Neural cell (in vitro differentiated cells): ENCODE results near the gene INO80C.

Experiments
- EP300 ChIP-seq: fragments of 450-650 bp; conservative IDR thresholded peaks from 2 replicates; pipeline ENCODE4 v1.6.1; 2014; ENCODE audit warnings: antibody characterized with exemption, mild to moderate bottlenecking, moderate library complexity; ENCODE audit not compliant: poor library complexity, severe bottlenecking
- EZH2 ChIP-seq: fragments of 200-600, 300-800 bp; shearing (Covaris generic), sonication (generic); IDR thresholded peaks from 2 replicates; pipeline ENCODE4 v1.6.1; 2014; ENCODE audit warnings: antibody characterized with exemption, low read length, borderline replicate concordance, mild to moderate bottlenecking; ENCODE audit not compliant: insufficient read depth, poor library complexity, severe bottlenecking
- TF ChIP-seq, protein P1 (sequence below): fragments of 450-650 bp; IDR thresholded peaks from 2 replicates; pipeline ENCODE4 v1.5.1; 2014; ENCODE audit warnings: antibody characterized with exemption, mild to moderate bottlenecking, moderate library complexity; ENCODE audit not compliant: poor library complexity, severe bottlenecking
- TF ChIP-seq, protein P2 (sequence below): IDR thresholded peaks from 2 replicates; pipeline ENCODE4 v1.6.1; 2012; ENCODE audit warnings: borderline replicate concordance

DNA sequence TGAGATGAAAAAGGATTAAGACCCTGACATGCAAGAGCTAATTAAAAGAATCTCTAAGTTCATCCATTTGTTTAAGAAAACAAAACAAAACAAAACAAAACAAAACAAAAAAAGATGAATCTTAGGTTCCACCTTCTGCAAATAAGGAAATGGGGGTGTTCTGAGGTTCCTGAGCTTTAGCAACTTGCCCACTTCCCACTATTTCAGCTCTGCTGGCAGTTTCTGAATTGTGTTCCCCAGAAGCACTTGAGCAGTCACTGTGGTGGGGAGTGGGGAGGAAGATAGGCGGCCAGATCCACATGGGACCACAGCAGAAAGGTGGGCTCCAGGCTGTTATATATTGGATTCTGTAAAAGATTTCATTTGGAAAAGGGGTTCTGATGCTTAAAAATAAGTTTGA lies 20.3 kb downstream of the INO80C start:
- TF ChIP-seq, protein P1, sequence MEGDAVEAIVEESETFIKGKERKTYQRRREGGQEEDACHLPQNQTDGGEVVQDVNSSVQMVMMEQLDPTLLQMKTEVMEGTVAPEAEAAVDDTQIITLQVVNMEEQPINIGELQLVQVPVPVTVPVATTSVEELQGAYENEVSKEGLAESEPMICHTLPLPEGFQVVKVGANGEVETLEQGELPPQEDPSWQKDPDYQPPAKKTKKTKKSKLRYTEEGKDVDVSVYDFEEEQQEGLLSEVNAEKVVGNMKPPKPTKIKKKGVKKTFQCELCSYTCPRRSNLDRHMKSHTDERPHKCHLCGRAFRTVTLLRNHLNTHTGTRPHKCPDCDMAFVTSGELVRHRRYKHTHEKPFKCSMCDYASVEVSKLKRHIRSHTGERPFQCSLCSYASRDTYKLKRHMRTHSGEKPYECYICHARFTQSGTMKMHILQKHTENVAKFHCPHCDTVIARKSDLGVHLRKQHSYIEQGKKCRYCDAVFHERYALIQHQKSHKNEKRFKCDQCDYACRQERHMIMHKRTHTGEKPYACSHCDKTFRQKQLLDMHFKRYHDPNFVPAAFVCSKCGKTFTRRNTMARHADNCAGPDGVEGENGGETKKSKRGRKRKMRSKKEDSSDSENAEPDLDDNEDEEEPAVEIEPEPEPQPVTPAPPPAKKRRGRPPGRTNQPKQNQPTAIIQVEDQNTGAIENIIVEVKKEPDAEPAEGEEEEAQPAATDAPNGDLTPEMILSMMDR = no peak
- TF ChIP-seq, protein P2, sequence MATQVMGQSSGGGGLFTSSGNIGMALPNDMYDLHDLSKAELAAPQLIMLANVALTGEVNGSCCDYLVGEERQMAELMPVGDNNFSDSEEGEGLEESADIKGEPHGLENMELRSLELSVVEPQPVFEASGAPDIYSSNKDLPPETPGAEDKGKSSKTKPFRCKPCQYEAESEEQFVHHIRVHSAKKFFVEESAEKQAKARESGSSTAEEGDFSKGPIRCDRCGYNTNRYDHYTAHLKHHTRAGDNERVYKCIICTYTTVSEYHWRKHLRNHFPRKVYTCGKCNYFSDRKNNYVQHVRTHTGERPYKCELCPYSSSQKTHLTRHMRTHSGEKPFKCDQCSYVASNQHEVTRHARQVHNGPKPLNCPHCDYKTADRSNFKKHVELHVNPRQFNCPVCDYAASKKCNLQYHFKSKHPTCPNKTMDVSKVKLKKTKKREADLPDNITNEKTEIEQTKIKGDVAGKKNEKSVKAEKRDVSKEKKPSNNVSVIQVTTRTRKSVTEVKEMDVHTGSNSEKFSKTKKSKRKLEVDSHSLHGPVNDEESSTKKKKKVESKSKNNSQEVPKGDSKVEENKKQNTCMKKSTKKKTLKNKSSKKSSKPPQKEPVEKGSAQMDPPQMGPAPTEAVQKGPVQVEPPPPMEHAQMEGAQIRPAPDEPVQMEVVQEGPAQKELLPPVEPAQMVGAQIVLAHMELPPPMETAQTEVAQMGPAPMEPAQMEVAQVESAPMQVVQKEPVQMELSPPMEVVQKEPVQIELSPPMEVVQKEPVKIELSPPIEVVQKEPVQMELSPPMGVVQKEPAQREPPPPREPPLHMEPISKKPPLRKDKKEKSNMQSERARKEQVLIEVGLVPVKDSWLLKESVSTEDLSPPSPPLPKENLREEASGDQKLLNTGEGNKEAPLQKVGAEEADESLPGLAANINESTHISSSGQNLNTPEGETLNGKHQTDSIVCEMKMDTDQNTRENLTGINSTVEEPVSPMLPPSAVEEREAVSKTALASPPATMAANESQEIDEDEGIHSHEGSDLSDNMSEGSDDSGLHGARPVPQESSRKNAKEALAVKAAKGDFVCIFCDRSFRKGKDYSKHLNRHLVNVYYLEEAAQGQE = no peak
- TF ChIP-seq EZH2 (no peak), EP300 (no peak)
